GM12872 (cell line): ENCODE measurements around the gene FERMT3.

ENCODE experiments used
- CTCF ChIP-seq: IDR thresholded peaks from 3 replicates; pipeline ENCODE4 v1.5.1; 2011; ENCODE audit warnings: low read depth, mild to moderate bottlenecking, low read length, moderate library complexity; ENCODE audit not compliant: insufficient read depth

FERMT3 gene

GRCh38 chr11:64223001-64223651 is 16.6 kb downstream of the FERMT3 start:
- no peak for TF ChIP-seq CTCF

GRCh38 chr11:64224151-64224890 is 17.8 kb downstream of the FERMT3 start:
- no peak for TF ChIP-seq CTCF

GRCh38 chr11:64224891-64225607 is 18.5 kb downstream of the FERMT3 start:
- TF ChIP-seq CTCF = no peak

GRCh38 chr11:64225608-64226506 is 19.3 kb downstream of the FERMT3 start, which contains the start of the genes NUDT22 and TRPT1:
TSS of gene NUDT22 (plus strand) at chr11:64226274. CDS start at chr11:64226653, 379 bp downstream.
TSS of gene TRPT1 (minus strand) at chr11:64226186. CDS start at chr11:64225860, 326 bp downstream.
- peak; percentile 58 for TF ChIP-seq CTCF

GRCh38 chr11:64226507-64227051 is 20.1 kb downstream of the FERMT3 start:
- TF ChIP-seq CTCF = no peak

GRCh38 chr11:64227405-64227956 is 21.0 kb downstream of the FERMT3 start:
- no peak for TF ChIP-seq CTCF
